Measurements from ENCODE around the gene TACC2.

DNA sequence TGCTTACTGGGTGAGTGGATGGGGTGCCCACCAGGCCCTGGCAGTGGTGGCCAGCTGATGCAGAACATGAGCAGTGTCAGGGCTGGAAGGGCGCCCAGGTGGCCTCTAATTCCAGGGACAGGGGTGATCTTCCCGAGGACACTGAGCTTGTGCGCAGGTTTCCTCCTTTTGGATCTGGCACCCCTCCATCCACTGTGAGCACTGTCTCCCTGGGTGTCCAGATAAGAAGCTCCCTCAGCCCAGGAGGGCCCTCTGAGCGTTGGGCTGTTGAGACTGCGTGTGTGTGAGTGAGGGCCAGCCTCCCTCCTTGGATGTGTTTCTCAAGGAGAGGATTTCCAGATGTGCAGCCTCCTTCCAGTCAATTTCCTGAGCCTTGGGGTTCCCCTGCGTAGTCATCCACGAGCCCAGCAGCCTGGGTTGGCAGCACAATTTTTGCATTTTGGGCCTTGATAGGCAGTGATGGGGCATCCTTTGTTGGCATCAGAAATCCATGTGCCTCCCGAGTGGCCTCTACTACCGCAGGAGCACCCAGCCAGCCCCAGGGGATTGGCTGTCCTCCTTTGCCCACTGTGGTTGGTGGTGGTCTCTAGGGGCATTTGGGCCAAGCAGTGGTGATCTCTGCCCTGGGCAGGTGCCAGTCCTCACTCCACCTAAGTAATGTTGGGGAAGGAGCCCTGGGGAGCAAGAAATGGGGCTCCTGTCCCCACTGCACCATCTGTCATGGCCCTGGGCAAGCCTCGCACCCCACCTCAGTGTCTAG lies 261.2 kb downstream of the TACC2 start:
- no peak for TF ChIP-seq POLR2A (IDR thresholded peaks at IDR 0.05)
- TF ChIP-seq, protein P1, sequence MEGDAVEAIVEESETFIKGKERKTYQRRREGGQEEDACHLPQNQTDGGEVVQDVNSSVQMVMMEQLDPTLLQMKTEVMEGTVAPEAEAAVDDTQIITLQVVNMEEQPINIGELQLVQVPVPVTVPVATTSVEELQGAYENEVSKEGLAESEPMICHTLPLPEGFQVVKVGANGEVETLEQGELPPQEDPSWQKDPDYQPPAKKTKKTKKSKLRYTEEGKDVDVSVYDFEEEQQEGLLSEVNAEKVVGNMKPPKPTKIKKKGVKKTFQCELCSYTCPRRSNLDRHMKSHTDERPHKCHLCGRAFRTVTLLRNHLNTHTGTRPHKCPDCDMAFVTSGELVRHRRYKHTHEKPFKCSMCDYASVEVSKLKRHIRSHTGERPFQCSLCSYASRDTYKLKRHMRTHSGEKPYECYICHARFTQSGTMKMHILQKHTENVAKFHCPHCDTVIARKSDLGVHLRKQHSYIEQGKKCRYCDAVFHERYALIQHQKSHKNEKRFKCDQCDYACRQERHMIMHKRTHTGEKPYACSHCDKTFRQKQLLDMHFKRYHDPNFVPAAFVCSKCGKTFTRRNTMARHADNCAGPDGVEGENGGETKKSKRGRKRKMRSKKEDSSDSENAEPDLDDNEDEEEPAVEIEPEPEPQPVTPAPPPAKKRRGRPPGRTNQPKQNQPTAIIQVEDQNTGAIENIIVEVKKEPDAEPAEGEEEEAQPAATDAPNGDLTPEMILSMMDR (IDR thresholded peaks at IDR 0.05): no peak
